GM20000 (cell line): ENCODE results near the gene PDE7B.

ENCODE experiments used
- DNase-seq: peaks from one replicate; pipeline ENCODE4 v3.0.0; 2012; ENCODE audit warnings: low spot score
- CTCF ChIP-seq: IDR thresholded peaks from 2 replicates; pipeline ENCODE4 v1.5.1; 2012; ENCODE audit warnings: mild to moderate bottlenecking, control low read depth; ENCODE audit errors: extremely low read depth, missing control alignments

Gene PDE7B

GRCh38 chr6:135955099-135955498, 103.6 kb downstream of the PDE7B start:
- no peak for DNase-seq
- no peak for TF ChIP-seq CTCF

GRCh38 chr6:135962731-135963130, 111.2 kb downstream of the PDE7B start:
- DNase-seq, result no peak

GRCh38 chr6:135970750-135971149, 119.2 kb downstream of the PDE7B start:
- no peak for TF ChIP-seq CTCF

More at GRCh38 chr6:135962731-135963130, 111.2 kb downstream of the PDE7B start:
- no peak for TF ChIP-seq CTCF

GRCh38 chr6:135971351-135971750, 119.8 kb downstream of the PDE7B start:
- DNase-seq, result no peak
- no peak for TF ChIP-seq CTCF

More at GRCh38 chr6:135970750-135971149, 119.2 kb downstream of the PDE7B start:
- DNase-seq, result no peak

- TF ChIP-seq CTCF, result no peak
- no peak for DNase-seq
Measured at GRCh38 chr6:135972150-135972549, 120.6 kb downstream of the PDE7B start.

- no peak for DNase-seq
- TF ChIP-seq CTCF, result no peak
Measured at GRCh38 chr6:135972586-135972985, 121.1 kb downstream of the PDE7B start.

GRCh38 chr6:135974426-135974825, 122.9 kb downstream of the PDE7B start:
- TF ChIP-seq CTCF, result no peak
- no peak for DNase-seq

- no peak for TF ChIP-seq CTCF
- DNase-seq, result no peak
Measured at GRCh38 chr6:135976585-135976984, 125.1 kb downstream of the PDE7B start.
